H4 (cell line): ENCODE data around the gene GAS7. TPM values are rescaled to one million over a fixed set of nuclear protein-coding genes. Genes with fewer than 3 reads are reported as not detected.

Experiments
- DNase-seq: peaks from one replicate; pipeline ENCODE4 v3.0.0-alpha.2; 2015; ENCODE audit warnings: low spot score
- total RNA-seq: library from RNA; depleted of rRNA; stranded (reverse); fragments of >200 nt; shearing (Covaris generic); gene quantifications from 2 replicates; pipeline ENCODE4 v1.2.3, GENCODE V29; 2014

Gene GAS7
- total RNA-seq, 1 experiment from 2014 or later: 1.1 TPM

- DNase-seq: peak; percentile 14
These were observed 26.8 kb downstream of the GAS7 start for GRCh38 chr17:10171581-10171981.

- no peak for DNase-seq
These were observed 27.3 kb downstream of the GAS7 start for GRCh38 chr17:10171122-10171571.

- no peak for DNase-seq
These were observed 28.2 kb downstream of the GAS7 start for GRCh38 chr17:10170233-10170632.

- no peak for DNase-seq
These were observed 29.1 kb downstream of the GAS7 start for GRCh38 chr17:10169290-10169689.

GRCh38 chr17:10166176-10166935 is 32.0 kb downstream of the GAS7 start:
- no peak for DNase-seq

GRCh38 chr17:10162096-10162495 is 36.3 kb downstream of the GAS7 start:
- no peak for DNase-seq

GRCh38 chr17:10161386-10161785 is 37.0 kb downstream of the GAS7 start:
- no peak for DNase-seq

GRCh38 chr17:10156948-10157607 is 41.3 kb downstream of the GAS7 start:
- no peak for DNase-seq

GRCh38 chr17:10156599-10156947 is 41.8 kb downstream of the GAS7 start:
- no peak for DNase-seq

GRCh38 chr17:10156077-10156435 is 42.4 kb downstream of the GAS7 start:
- no peak for DNase-seq

GRCh38 chr17:10155371-10156076 is 42.9 kb downstream of the GAS7 start:
- DNase-seq: no peak

GRCh38 chr17:10151667-10152496 is 46.5 kb downstream of the GAS7 start:
- no peak for DNase-seq

GRCh38 chr17:10149573-10150399 is 48.6 kb downstream of the GAS7 start:
- DNase-seq: peak; percentile 56

GRCh38 chr17:10147761-10148415 is 50.5 kb downstream of the GAS7 start:
- no peak for DNase-seq

- no peak for DNase-seq
These were observed 51.4 kb downstream of the GAS7 start for GRCh38 chr17:10147040-10147439.

- no peak for DNase-seq
These were observed 53.4 kb downstream of the GAS7 start for GRCh38 chr17:10144982-10145381.

- DNase-seq: no peak
These were observed 54.0 kb downstream of the GAS7 start for GRCh38 chr17:10144456-10144855.

GRCh38 chr17:10141436-10141835 is 57.0 kb downstream of the GAS7 start:
- no peak for DNase-seq

- no peak for DNase-seq
These were observed 58.8 kb downstream of the GAS7 start for GRCh38 chr17:10139577-10139976.

GRCh38 chr17:10136258-10136981 is 62.0 kb downstream of the GAS7 start:
- DNase-seq: no peak
